SU-DHL-6 (cell line): ENCODE measurements around the gene TRIM29.

Source experiments
- H2AFZ ChIP-seq: fragments of 200-600 bp; sonication (generic); 2 replicates; pipeline ENCODE4 v1.6.1; 2014; ENCODE audit warnings: low read depth, mild to moderate bottlenecking, moderate library complexity, mixed read lengths, antibody characterized with exemption, low read length; ENCODE audit not compliant: severe bottlenecking
- H3F3A ChIP-seq: fragments of 200-600 bp; shearing (Covaris generic); 2 replicates; pipeline ENCODE4 v1.6.0; 2016; ENCODE audit warnings: antibody characterized with exemption, mild to moderate bottlenecking; ENCODE audit not compliant: insufficient read depth
- H3K27ac ChIP-seq: fragments of 200-600 bp; sonication (generic); 2 replicates; pipeline ENCODE4 v1.5.1; 2016; ENCODE audit warnings: low read depth, mild to moderate bottlenecking, low read length, moderate library complexity, mixed read lengths
- H3K27me3 ChIP-seq: fragments of 200-600 bp; sonication (generic), shearing (Covaris generic); 2 replicates; pipeline ENCODE4 v1.6.0; 2014; ENCODE audit warnings: mild to moderate bottlenecking, low read length
- H3K36me3 ChIP-seq: fragments of 200-600 bp; sonication (generic); 2 replicates; pipeline ENCODE4 v1.6.1; 2014; ENCODE audit warnings: mild to moderate bottlenecking, low read length, mixed read lengths
- H3K4me2 ChIP-seq: fragments of 300-600, 200-600 bp; shearing (Covaris generic), sonication (generic); 2 replicates; pipeline ENCODE4 v1.6.0; 2014; ENCODE audit warnings: low read length, low read depth, mild to moderate bottlenecking; ENCODE audit not compliant: poor library complexity, severe bottlenecking
- H3K4me3 ChIP-seq: fragments of 200-600 bp; sonication (generic); 2 replicates; pipeline ENCODE4 v1.5.1; 2014; ENCODE audit warnings: antibody characterized with exemption, low read length, mild to moderate bottlenecking, mixed read lengths; ENCODE audit not compliant: insufficient read depth, poor library complexity, severe bottlenecking
- H3K79me2 ChIP-seq: fragments of 200-600 bp; sonication (generic); 2 replicates; pipeline ENCODE4 v1.6.1; 2014; ENCODE audit warnings: mild to moderate bottlenecking, low read length, moderate library complexity; ENCODE audit not compliant: insufficient read depth
- H3K9ac ChIP-seq: fragments of 200-600 bp; sonication (generic); 2 replicates; pipeline ENCODE4 v1.7.0; 2014; ENCODE audit warnings: mild to moderate bottlenecking, low read length
- H3K9me2 ChIP-seq: fragments of 200-600 bp; sonication (generic); replicated peaks from 2 replicates; pipeline ENCODE4 v1.6.1; 2014; ENCODE audit warnings: low read length; ENCODE audit not compliant: insufficient read depth
- H3K9me3 ChIP-seq: fragments of 200-600 bp; sonication (generic); 2 replicates; pipeline ENCODE4 v1.6.1; 2014; ENCODE audit warnings: low read length, mixed read lengths; ENCODE audit not compliant: insufficient read depth
- H4K20me1 ChIP-seq: fragments of 200-600 bp; sonication (generic); 2 replicates; pipeline ENCODE4 v1.6.1; 2014; ENCODE audit warnings: low read depth, mild to moderate bottlenecking, antibody characterized with exemption, low read length, moderate library complexity, mixed read lengths
- EZH2phosphoT487 ChIP-seq: fragments of 200-600 bp; sonication (generic), shearing (Covaris generic); conservative IDR thresholded peaks from 2 replicates; pipeline ENCODE4 v1.6.1; 2018; ENCODE audit warnings: mild to moderate bottlenecking, antibody characterized with exemption, low read length, moderate library complexity, mixed read lengths
- TF ChIP-seq, protein P1 (sequence below): fragments of 200-600 bp; sonication (generic); IDR thresholded peaks from one replicate; pipeline ENCODE4 v1.5.1; 2017; ENCODE audit warnings: antibody characterized with exemption, mild to moderate bottlenecking, low read length, moderate library complexity; ENCODE audit not compliant: insufficient read depth, poor library complexity, severe bottlenecking

The TRIM29 gene

GRCh38 chr11:120064341-120064740 lies 73.6 kb downstream of the TRIM29 start:
- Histone ChIP-seq H4K20me1 (no peaks in the 10 kb centered on the region), H3K4me2 (no peak overlapping the region), H3K27ac (no peak overlapping the region), H3K9me2 (no peaks in the 10 kb centered on the region), H3K9me3 (no peaks in the 10 kb centered on the region), H3F3A (no peaks in the 10 kb centered on the region), H2AFZ (no peak overlapping the region), H3K4me3 (no peak overlapping the region), H3K9ac (no peak overlapping the region), H3K79me2 (no peaks in the 10 kb centered on the region), H3K36me3 (no peaks in the 10 kb centered on the region), H3K27me3 (no peaks in the 10 kb centered on the region)
- TF ChIP-seq EZH2phosphoT487: no peak
- TF ChIP-seq, protein P1, sequence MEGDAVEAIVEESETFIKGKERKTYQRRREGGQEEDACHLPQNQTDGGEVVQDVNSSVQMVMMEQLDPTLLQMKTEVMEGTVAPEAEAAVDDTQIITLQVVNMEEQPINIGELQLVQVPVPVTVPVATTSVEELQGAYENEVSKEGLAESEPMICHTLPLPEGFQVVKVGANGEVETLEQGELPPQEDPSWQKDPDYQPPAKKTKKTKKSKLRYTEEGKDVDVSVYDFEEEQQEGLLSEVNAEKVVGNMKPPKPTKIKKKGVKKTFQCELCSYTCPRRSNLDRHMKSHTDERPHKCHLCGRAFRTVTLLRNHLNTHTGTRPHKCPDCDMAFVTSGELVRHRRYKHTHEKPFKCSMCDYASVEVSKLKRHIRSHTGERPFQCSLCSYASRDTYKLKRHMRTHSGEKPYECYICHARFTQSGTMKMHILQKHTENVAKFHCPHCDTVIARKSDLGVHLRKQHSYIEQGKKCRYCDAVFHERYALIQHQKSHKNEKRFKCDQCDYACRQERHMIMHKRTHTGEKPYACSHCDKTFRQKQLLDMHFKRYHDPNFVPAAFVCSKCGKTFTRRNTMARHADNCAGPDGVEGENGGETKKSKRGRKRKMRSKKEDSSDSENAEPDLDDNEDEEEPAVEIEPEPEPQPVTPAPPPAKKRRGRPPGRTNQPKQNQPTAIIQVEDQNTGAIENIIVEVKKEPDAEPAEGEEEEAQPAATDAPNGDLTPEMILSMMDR: no peak

GRCh38 chr11:120063686-120064340 lies 74.1 kb downstream of the TRIM29 start:
- no peaks in the 10 kb centered on the region for H3K36me3 ChIP-seq
- TF ChIP-seq, protein P1: no peak
- no peak for TF ChIP-seq EZH2phosphoT487
- no peaks in the 10 kb centered on the region for H3K27me3 ChIP-seq
- no peak overlapping the region for H3K27ac ChIP-seq
- H3K9me3 ChIP-seq: no peaks in the 10 kb centered on the region
- no peaks in the 10 kb centered on the region for H3F3A ChIP-seq
- no peaks in the 10 kb centered on the region for H4K20me1 ChIP-seq
- no peak overlapping the region for H3K9ac ChIP-seq
- H3K79me2 ChIP-seq: no peaks in the 10 kb centered on the region
- no peak overlapping the region for H3K4me3 ChIP-seq
- H2AFZ ChIP-seq: no peak overlapping the region
- no peaks in the 10 kb centered on the region for H3K9me2 ChIP-seq
- no peak overlapping the region for H3K4me2 ChIP-seq

DNA sequence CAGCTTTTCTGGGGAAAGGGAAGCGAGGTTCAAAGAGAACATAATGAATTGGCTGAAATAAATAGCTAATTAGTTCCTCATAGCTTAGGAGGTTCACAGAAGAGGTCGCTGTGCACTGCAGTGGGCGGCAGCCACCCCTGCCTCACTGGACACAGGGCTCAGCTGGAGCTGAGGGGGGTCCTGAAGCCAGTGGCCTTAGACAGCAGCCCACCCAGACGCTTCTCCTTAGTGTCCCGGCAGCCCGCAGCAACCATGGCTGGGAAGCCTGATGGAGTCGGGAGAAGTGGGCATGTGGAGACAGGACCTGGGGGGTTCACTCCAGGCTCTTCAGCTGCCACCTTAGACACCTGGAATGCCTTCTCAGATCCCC lies 75.4 kb downstream of the TRIM29 start:
- Histone ChIP-seq H2AFZ (no peak overlapping the region), H3F3A (no peaks in the 10 kb centered on the region), H3K4me3 (no peak overlapping the region), H3K9ac (no peak overlapping the region), H3K9me2 (no peaks in the 10 kb centered on the region), H4K20me1 (no peaks in the 10 kb centered on the region), H3K79me2 (no peaks in the 10 kb centered on the region), H3K9me3 (no peaks in the 10 kb centered on the region), H3K27ac (no peak overlapping the region), H3K27me3 (no peaks in the 10 kb centered on the region), H3K4me2 (no peak overlapping the region), H3K36me3 (no peaks in the 10 kb centered on the region)
- TF ChIP-seq, protein P1: no peak
- TF ChIP-seq EZH2phosphoT487: no peak
